ENCODE results near the gene MGAT5. TPM values are rescaled to one million over a fixed set of nuclear protein-coding genes. Genes with fewer than 3 reads are reported as not detected.

Gene MGAT5
- total RNA-seq, 1 experiment from 2014 or later = 52.4 TPM

DNA sequence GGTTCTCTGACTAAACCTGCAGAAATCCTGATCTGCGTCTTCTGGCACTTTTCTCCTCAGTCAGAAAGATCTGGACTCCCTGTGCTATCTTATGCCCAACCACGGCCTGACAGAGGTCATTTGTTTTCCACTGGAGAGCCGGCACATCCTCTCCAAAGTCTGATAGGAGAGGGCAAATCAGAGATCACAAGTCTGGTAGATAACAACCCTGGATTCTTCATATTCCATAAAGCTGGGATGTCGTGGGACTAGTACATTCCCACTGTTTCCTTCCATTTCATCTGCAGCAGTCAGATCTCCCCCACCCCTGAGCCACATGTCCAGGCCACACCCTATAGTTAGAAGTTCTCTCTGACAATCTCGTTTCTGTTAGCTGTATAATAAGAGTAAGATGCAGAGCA, 157.0 kb downstream of the MGAT5 start:
- Mint-ChIP-seq H3K27ac (no peak overlapping the region), H3K36me3 (no peaks in the 10 kb centered on the region), H3K4me1 (peaks cover 13% of the 10 kb centered on the region), H3K27me3 (ENCODE audit: low read depth) (no peaks in the 10 kb centered on the region), H3K4me3 (no peak overlapping the region), H3K9me3 (no peaks in the 10 kb centered on the region)
- POLR2A ChIA-PET = no interaction called here
- DNase-seq (ENCODE audit: low spot score) = no peak
- TF ChIP-seq RORB (CRISPR knock-in tag; IDR thresholded peaks at IDR 0.05) (no peak), JUN (CRISPR knock-in tag; IDR thresholded peaks at IDR 0.05) (no peak), ZNF219 (CRISPR knock-in tag; IDR thresholded peaks at IDR 0.05; ENCODE audit: borderline replicate concordance) (no peak), EMX1 (CRISPR knock-in tag; IDR thresholded peaks at IDR 0.05) (no peak), ATF1 (CRISPR knock-in tag; IDR thresholded peaks at IDR 0.05) (no peak)
- TF ChIP-seq, protein P1, sequence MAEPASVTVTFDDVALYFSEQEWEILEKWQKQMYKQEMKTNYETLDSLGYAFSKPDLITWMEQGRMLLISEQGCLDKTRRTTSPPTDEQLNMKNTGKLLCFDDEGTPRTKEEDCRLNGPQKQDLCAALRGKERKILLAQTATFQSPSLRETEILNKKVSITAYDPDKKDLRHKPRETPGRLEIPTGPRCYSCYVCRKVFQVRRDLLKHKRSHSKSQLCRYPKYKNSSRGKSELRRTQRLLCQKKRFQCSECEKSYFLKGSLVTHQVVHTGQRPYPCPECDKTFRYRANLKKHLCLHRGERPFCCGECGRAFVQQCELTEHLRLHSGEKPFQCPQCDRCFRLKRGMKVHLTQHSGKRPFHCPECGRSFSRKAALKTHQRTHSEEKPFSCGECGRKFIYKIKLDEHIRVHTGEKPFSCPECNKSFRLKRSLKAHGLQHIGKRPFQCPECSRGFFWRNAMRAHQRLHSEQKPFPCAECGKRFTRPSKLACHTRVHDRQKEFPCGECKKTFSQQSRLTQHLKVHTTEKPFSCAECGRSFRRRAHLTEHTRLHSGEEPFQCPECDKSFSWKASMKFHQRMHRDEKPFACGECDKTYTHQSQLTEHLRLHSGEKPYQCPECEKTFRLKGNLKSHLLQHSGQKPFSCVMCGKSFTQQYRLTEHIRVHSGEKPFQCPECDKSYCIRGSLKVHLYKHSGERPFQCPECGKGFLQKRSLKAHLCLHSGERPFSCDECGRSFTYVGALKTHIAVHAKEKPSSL (CRISPR knock-in tag; conservative IDR thresholded peaks at IDR 0.05) = no peak
- TF ChIP-seq, protein P2, sequence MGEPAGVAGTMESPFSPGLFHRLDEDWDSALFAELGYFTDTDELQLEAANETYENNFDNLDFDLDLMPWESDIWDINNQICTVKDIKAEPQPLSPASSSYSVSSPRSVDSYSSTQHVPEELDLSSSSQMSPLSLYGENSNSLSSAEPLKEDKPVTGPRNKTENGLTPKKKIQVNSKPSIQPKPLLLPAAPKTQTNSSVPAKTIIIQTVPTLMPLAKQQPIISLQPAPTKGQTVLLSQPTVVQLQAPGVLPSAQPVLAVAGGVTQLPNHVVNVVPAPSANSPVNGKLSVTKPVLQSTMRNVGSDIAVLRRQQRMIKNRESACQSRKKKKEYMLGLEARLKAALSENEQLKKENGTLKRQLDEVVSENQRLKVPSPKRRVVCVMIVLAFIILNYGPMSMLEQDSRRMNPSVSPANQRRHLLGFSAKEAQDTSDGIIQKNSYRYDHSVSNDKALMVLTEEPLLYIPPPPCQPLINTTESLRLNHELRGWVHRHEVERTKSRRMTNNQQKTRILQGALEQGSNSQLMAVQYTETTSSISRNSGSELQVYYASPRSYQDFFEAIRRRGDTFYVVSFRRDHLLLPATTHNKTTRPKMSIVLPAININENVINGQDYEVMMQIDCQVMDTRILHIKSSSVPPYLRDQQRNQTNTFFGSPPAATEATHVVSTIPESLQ (CRISPR knock-in tag; IDR thresholded peaks at IDR 0.05) = no peak
- TF ChIP-seq, protein P3, sequence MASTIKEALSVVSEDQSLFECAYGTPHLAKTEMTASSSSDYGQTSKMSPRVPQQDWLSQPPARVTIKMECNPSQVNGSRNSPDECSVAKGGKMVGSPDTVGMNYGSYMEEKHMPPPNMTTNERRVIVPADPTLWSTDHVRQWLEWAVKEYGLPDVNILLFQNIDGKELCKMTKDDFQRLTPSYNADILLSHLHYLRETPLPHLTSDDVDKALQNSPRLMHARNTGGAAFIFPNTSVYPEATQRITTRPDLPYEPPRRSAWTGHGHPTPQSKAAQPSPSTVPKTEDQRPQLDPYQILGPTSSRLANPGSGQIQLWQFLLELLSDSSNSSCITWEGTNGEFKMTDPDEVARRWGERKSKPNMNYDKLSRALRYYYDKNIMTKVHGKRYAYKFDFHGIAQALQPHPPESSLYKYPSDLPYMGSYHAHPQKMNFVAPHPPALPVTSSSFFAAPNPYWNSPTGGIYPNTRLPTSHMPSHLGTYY (CRISPR knock-in tag; IDR thresholded peaks at IDR 0.05) = no peak
- CTCF ChIA-PET = interaction anchor here (1.5 to 3.3 kb wide), 13 partner anchors 9 to 525 kb away, joined by 3 to 43 read pairs (median 10); no protein-coding TSS in a partner anchor
- ATAC-seq = no peak

DNA sequence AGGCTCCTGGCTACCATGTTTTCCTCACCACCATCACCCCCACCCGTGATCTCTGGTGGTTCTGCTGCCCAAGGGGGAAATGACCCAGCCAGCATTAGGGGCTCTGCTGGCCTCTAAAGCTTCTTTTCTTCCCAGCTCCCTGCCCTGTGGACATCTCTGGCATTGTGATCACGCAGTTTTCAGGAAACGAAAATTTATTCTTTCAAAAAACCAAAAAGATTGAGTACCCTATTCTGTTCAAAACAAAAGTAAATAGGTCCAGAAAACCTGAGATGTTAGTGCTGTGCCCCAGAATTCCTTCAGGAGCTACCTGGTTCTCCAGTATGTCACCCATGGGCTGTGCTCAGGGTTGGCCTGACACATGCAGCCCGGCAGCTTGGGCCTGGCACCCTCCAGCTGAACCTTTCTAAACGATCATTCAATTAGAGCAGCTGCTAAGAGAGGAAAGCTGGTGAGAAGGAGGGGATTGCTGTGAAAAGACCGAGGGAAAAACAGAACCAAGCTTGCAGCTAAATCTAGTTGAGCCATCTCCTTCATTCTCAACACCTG, 157.5 kb downstream of the MGAT5 start:
- CTCF ChIA-PET = interaction anchor here (0.5 to 3.3 kb wide), 46 partner anchors 9 to 892 kb away, joined by 3 to 43 read pairs (median 4); no protein-coding TSS in a partner anchor
- H3K9me3 Mint-ChIP-seq = no peaks in the 10 kb centered on the region
- no peaks in the 10 kb centered on the region for H3K36me3 Mint-ChIP-seq
- ATAC-seq (peak; percentile 13; the same call in 1 of the 2 replicates), DNase-seq (ENCODE audit: low spot score) (no peak)
- H3K27ac Mint-ChIP-seq = no peak overlapping the region
- no peak overlapping the region for H3K4me3 Mint-ChIP-seq
- TF ChIP-seq ZNF121 (CRISPR knock-in tag; IDR thresholded peaks at IDR 0.05) (no peak), SMAD3 (CRISPR knock-in tag; IDR thresholded peaks at IDR 0.05; ENCODE audit: borderline replicate concordance) (no peak), TEAD4 (CRISPR knock-in tag; IDR thresholded peaks at IDR 0.05) (no peak), ZNF396 (CRISPR knock-in tag; IDR thresholded peaks at IDR 0.05; ENCODE audit: borderline replicate concordance) (no peak), NFE2L1 (CRISPR knock-in tag; IDR thresholded peaks at IDR 0.05) (no peak), GTF2I (CRISPR knock-in tag; conservative IDR thresholded peaks at IDR 0.05) (no peak), ZNF219 (CRISPR knock-in tag; IDR thresholded peaks at IDR 0.05; ENCODE audit: borderline replicate concordance) (no peak), RORB (CRISPR knock-in tag; IDR thresholded peaks at IDR 0.05) (no peak), ZNF317 (CRISPR knock-in tag; IDR thresholded peaks at IDR 0.05; ENCODE audit: borderline replicate concordance, low read depth) (no peak), NR1H2 (CRISPR knock-in tag; IDR thresholded peaks at IDR 0.05) (no peak)
- TF ChIP-seq, protein P4, sequence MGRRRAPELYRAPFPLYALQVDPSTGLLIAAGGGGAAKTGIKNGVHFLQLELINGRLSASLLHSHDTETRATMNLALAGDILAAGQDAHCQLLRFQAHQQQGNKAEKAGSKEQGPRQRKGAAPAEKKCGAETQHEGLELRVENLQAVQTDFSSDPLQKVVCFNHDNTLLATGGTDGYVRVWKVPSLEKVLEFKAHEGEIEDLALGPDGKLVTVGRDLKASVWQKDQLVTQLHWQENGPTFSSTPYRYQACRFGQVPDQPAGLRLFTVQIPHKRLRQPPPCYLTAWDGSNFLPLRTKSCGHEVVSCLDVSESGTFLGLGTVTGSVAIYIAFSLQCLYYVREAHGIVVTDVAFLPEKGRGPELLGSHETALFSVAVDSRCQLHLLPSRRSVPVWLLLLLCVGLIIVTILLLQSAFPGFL (CRISPR knock-in tag; IDR thresholded peaks at IDR 0.05; ENCODE audit: borderline replicate concordance) = no peak
- H3K27me3 Mint-ChIP-seq (ENCODE audit: low read depth) = no peaks in the 10 kb centered on the region
- POLR2A ChIA-PET = interaction anchor here (1.1 to 1.2 kb wide), 2 partner anchors 12 to 291 kb away, joined by 3 to 4 read pairs; no protein-coding TSS in a partner anchor
- peaks cover 13% of the 10 kb centered on the region for H3K4me1 Mint-ChIP-seq
